ENCODE data around the gene SLC6A12.
A peak's percentile ranks its signal among the peaks of the same experiment; 100 is the strongest.
"Not testable (repeated sequence)": the region's sequence is repeated elsewhere in the genome, so short reads cannot be mapped to it uniquely, and the experiment has no call there.

Gene SLC6A12

GRCh38 chr12:187986-188909 lies 25.7 kb downstream of the SLC6A12 start:
- Histone ChIP-seq H2BK12ac (ENCODE audit: low read length) (peak overlapping the region; percentile 53), H2AFZ (ENCODE audit: low read length) (peak overlapping the region; percentile 92), H3K4me3 (ENCODE audit: low read length in 2 of 2) (peak overlapping the region; percentile 49 to 77), H3K4me2 (ENCODE audit: insufficient read depth, low read length, poor library complexity, severe bottlenecking) (peak overlapping the region; percentile 54), H2AK5ac (ENCODE audit: low read depth, low read length) (peak overlapping the region; percentile 1), H3K18ac (ENCODE audit: low read length) (peak overlapping the region; percentile 33), H3K27me3 (ENCODE audit: control insufficient read depth in 3 of 3, insufficient read depth in 3 of 3, low read depth in 1 of 3, low read length in 3 of 3) (peaks cover 0 to 35% (median 7%) of the 10 kb centered on the region in 3 experiments), H3K23ac (ENCODE audit: low read depth, low read length, poor library complexity) (peak overlapping the region; percentile 87), H3K14ac (ENCODE audit: low read length) (peak overlapping the region; percentile 95), H4K8ac (ENCODE audit: low read depth, low read length) (peak overlapping the region; percentile 99)
- H3K9ac ChIP-seq (ENCODE audit: low read depth, low read length, poor library complexity); H2BK5ac ChIP-seq (ENCODE audit: low read length); H3K4ac ChIP-seq (ENCODE audit: low read length); H3K36me3 ChIP-seq (replicated peaks in 1 of 2; ENCODE audit: control insufficient read depth in 2 of 2, insufficient read depth in 2 of 2, low read length in 2 of 2); H4K91ac ChIP-seq (ENCODE audit: low read depth, low read length, poor library complexity); H3K9me3 ChIP-seq (replicated peaks in 1 of 2; ENCODE audit: control insufficient read depth in 2 of 2, insufficient read depth in 1 of 2, low read depth in 1 of 2, low read length in 2 of 2); H2BK120ac ChIP-seq (ENCODE audit: low read depth, low read length); H2BK15ac ChIP-seq (ENCODE audit: low read length); DNase-seq (ENCODE audit: low spot score); H3K79me1 ChIP-seq (ENCODE audit: low read depth, low read length); H3K4me1 ChIP-seq (ENCODE audit: control insufficient read depth in 2 of 2, insufficient read depth in 1 of 2, low read depth in 1 of 2, low read length in 2 of 2); H3K27ac ChIP-seq (replicated peaks; ENCODE audit: low read length): not testable (repeated sequence)
- no CpG with 5 or more reads among the region's 53 CpGs for WGBS, 2 donors (ENCODE audit: extremely low coverage in 2 of 2, insufficient read length in 2 of 2, insufficient replicate concordance in 1 of 2)

DNA sequence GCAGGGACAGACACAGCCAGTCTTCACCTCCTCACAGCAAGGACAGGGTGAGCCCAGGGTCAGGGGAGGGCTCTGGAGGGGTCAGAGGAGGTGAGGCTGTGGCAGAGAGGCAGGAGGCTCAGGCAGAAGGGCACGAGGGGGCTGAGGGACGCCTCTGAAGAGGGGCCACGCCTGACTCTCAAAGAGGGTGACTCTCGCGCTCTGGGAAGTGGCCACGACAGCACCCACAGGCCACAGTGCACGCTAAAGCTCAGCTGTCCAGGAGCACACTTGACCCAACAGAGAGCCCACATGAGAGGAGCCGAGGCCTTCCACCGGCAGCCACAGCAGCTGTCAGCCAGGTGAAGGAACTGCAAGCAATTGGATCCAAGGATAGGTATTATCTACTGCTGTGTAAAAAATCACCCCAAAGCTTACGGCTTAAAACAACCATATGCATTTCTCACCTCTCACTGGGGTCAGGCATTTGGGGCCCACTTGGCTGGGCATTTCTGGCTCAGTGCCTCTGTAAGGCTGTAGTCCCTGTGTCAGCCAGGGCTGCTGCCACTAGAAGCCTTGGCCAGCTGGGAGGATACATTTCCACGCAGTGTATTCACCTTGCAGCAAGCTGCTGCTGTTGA lies 27.8 kb downstream of the SLC6A12 start:
- H3K4me1 ChIP-seq (ENCODE audit: control insufficient read depth in 2 of 2, insufficient read depth in 1 of 2, low read depth in 1 of 2, low read length in 2 of 2) = peaks cover 2 to 6% of the 10 kb centered on the region in 2 donors
- no peak overlapping the region for H2BK5ac ChIP-seq (ENCODE audit: low read length)
- no peak overlapping the region for H3K4me3 ChIP-seq (ENCODE audit: low read length in 2 of 2)
- H3K27me3 ChIP-seq (ENCODE audit: control insufficient read depth in 3 of 3, insufficient read depth in 3 of 3, low read depth in 1 of 3, low read length in 3 of 3) = peaks cover 0 to 34% (median 7%) of the 10 kb centered on the region in 3 experiments
- H3K18ac ChIP-seq (ENCODE audit: low read length) = no peak overlapping the region
- H3K4ac ChIP-seq (ENCODE audit: low read length) = no peak overlapping the region
- H3K79me1 ChIP-seq (ENCODE audit: low read depth, low read length) = no peaks in the 10 kb centered on the region
- no peak overlapping the region for H2BK120ac ChIP-seq (ENCODE audit: low read depth, low read length)
- H3K14ac ChIP-seq (ENCODE audit: low read length) = no peak overlapping the region
- no peak overlapping the region for H4K91ac ChIP-seq (ENCODE audit: low read depth, low read length, poor library complexity)
- no peak overlapping the region for H3K9ac ChIP-seq (ENCODE audit: low read depth, low read length, poor library complexity)
- no peak for DNase-seq (ENCODE audit: low spot score)
- WGBS, 2 donors (ENCODE audit: extremely low coverage in 2 of 2, insufficient read length in 2 of 2, insufficient replicate concordance in 1 of 2) = no CpG with 5 or more reads among the region's 11 CpGs
- no peak overlapping the region for H3K27ac ChIP-seq (replicated peaks; ENCODE audit: low read length)
- no peak overlapping the region for H2AFZ ChIP-seq (ENCODE audit: low read length)
- H2AK5ac ChIP-seq (ENCODE audit: low read depth, low read length) = peak overlapping the region; percentile 53
- H3K4me2 ChIP-seq (ENCODE audit: insufficient read depth, low read length, poor library complexity, severe bottlenecking) = no peak overlapping the region
- H3K23ac ChIP-seq (ENCODE audit: low read depth, low read length, poor library complexity) = no peak overlapping the region
- H2BK15ac ChIP-seq (ENCODE audit: low read length) = no peak overlapping the region
- H4K8ac ChIP-seq (ENCODE audit: low read depth, low read length) = no peak overlapping the region
- no peak overlapping the region for H2BK12ac ChIP-seq (ENCODE audit: low read length)
- peaks cover 0 to 3% of the 10 kb centered on the region in 2 donors for H3K9me3 ChIP-seq (replicated peaks in 1 of 2; ENCODE audit: control insufficient read depth in 2 of 2, insufficient read depth in 1 of 2, low read depth in 1 of 2, low read length in 2 of 2)
- H3K36me3 ChIP-seq (replicated peaks in 1 of 2; ENCODE audit: control insufficient read depth in 2 of 2, insufficient read depth in 2 of 2, low read length in 2 of 2) = no peaks in the 10 kb centered on the region

DNA sequence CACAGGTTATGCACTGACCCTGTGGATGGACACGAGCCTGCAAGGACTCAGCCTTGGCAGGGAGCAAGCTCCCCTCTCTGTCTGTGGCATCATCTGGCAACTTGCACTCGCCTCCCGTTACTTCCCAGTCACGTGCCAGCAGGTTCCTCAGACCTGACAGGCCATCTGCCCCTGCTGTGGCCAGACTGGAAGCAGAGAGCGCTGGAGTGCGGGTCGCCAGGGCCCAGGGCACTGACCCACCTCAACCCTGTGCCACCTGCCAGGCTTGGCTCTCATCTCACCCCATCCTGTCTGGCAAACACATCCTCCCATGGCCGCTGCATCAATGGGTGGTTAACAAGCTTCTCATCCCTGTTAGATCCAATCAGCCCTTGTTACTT lies 28.4 kb downstream of the SLC6A12 start:
- no peak overlapping the region for H2BK120ac ChIP-seq (ENCODE audit: low read depth, low read length)
- peak overlapping the region; percentile 0 for H2AK5ac ChIP-seq (ENCODE audit: low read depth, low read length)
- H3K23ac ChIP-seq (ENCODE audit: low read depth, low read length, poor library complexity) = no peak overlapping the region
- peaks cover 1% of the 10 kb centered on the region for H3K79me1 ChIP-seq (ENCODE audit: low read depth, low read length)
- H3K27me3 ChIP-seq (ENCODE audit: control insufficient read depth in 3 of 3, insufficient read depth in 3 of 3, low read depth in 1 of 3, low read length in 3 of 3) = peaks cover 0 to 29% (median 7%) of the 10 kb centered on the region in 3 experiments
- no CpG with 5 or more reads among the region's 8 CpGs for WGBS, 2 donors (ENCODE audit: extremely low coverage in 2 of 2, insufficient read length in 2 of 2, insufficient replicate concordance in 1 of 2)
- H4K8ac ChIP-seq (ENCODE audit: low read depth, low read length) = no peak overlapping the region
- no peak overlapping the region for H4K91ac ChIP-seq (ENCODE audit: low read depth, low read length, poor library complexity)
- H3K4me1 ChIP-seq (ENCODE audit: control insufficient read depth in 2 of 2, insufficient read depth in 1 of 2, low read depth in 1 of 2, low read length in 2 of 2) = peaks cover 2 to 6% of the 10 kb centered on the region in 2 donors
- no peak overlapping the region for H3K4ac ChIP-seq (ENCODE audit: low read length)
- peak overlapping the region; percentile 53 for H3K9ac ChIP-seq (ENCODE audit: low read depth, low read length, poor library complexity)
- H3K27ac ChIP-seq (replicated peaks; ENCODE audit: low read length) = no peak overlapping the region
- no peak for DNase-seq (ENCODE audit: low spot score)
- no peaks in the 10 kb centered on the region for H3K36me3 ChIP-seq (replicated peaks in 1 of 2; ENCODE audit: control insufficient read depth in 2 of 2, insufficient read depth in 2 of 2, low read length in 2 of 2)
- H3K9me3 ChIP-seq (replicated peaks in 1 of 2; ENCODE audit: control insufficient read depth in 2 of 2, insufficient read depth in 1 of 2, low read depth in 1 of 2, low read length in 2 of 2) = peaks cover 0 to 3% of the 10 kb centered on the region in 2 donors
- H2AFZ ChIP-seq (ENCODE audit: low read length) = no peak overlapping the region
- H3K4me3 ChIP-seq (ENCODE audit: low read length in 2 of 2) = no peak overlapping the region
- H2BK12ac ChIP-seq (ENCODE audit: low read length) = no peak overlapping the region
- no peak overlapping the region for H2BK15ac ChIP-seq (ENCODE audit: low read length)
- no peak overlapping the region for H3K4me2 ChIP-seq (ENCODE audit: insufficient read depth, low read length, poor library complexity, severe bottlenecking)
- H2BK5ac ChIP-seq (ENCODE audit: low read length) = peak overlapping the region; percentile 43
- H3K18ac ChIP-seq (ENCODE audit: low read length) = no peak overlapping the region
- H3K14ac ChIP-seq (ENCODE audit: low read length) = no peak overlapping the region

Data from neuronal stem cell (in vitro differentiated cells).